HepG2 (cell line): Measurements from ENCODE around the gene WDR81. TPM values are rescaled to one million over a fixed set of nuclear protein-coding genes. Genes with fewer than 3 reads are reported as not detected.

Source experiments
- CCAR2 ChIP-seq: fragments of 200-400 bp; formaldehyde crosslinking; optimal IDR thresholded peaks from 2 replicates; pipeline ENCODE3; 2018; ENCODE audit warnings: low read depth, mild to moderate bottlenecking, low read length, moderate library complexity
- CSRNP1 ChIP-seq: sonication (generic); formaldehyde crosslinking; IDR thresholded peaks from 2 replicates; pipeline ENCODE4 v1.8.1; 2023; ENCODE audit warnings: mild to moderate bottlenecking, missing genetic modification reagents
- FUBP1 ChIP-seq: sonication (generic); formaldehyde crosslinking; IDR thresholded peaks from 2 replicates; pipeline ENCODE4 v1.5.1; 2020; ENCODE audit warnings: missing genetic modification reagents, mild to moderate bottlenecking, borderline replicate concordance
- GATAD1 ChIP-seq: IDR thresholded peaks from 2 replicates; pipeline ENCODE4 v1.6.1; 2016; ENCODE audit warnings: missing genetic modification reagents, missing compliant biosample characterization
- GTF2F1 ChIP-seq: fragments of 150-350 bp; IDR thresholded peaks from 2 replicates; pipeline ENCODE4 v1.6.1; 2014; ENCODE audit warnings: low read length
- HOXA5 ChIP-seq: sonication (generic); formaldehyde crosslinking; IDR thresholded peaks from 2 replicates; pipeline ENCODE4 v1.4.0; 2020; ENCODE audit warnings: missing genetic modification reagents
- MAZ ChIP-seq, 2 experiments: sonication (generic) in 1 of 2; formaldehyde crosslinking in 1 of 2; IDR thresholded peaks; 2 replicates each; pipeline versions ENCODE4 v1.5.0 to v1.6.1; 2012 to 2020; ENCODE audit warnings: low read depth in 2 of 2, mild to moderate bottlenecking in 2 of 2, borderline replicate concordance in 1 of 2, improper control_type of control experiment in 1 of 2, low read length in 1 of 2, missing genetic modification reagents in 1 of 2, moderate library complexity in 1 of 2
- SMAD3 ChIP-seq: sonication (generic); formaldehyde crosslinking; IDR thresholded peaks from 2 replicates; pipeline ENCODE4 v1.4.0; 2020; ENCODE audit warnings: missing genetic modification reagents
- SMARCE1 ChIP-seq: fragments of 450-650 bp; IDR thresholded peaks from 2 replicates; pipeline ENCODE4 v1.6.1; 2017; ENCODE audit warnings: borderline replicate concordance
- STAG1 ChIP-seq: sonication (generic); formaldehyde crosslinking; IDR thresholded peaks from 2 replicates; pipeline ENCODE4 v1.4.0; 2020; ENCODE audit warnings: missing genetic modification reagents
- TGIF2 ChIP-seq: IDR thresholded peaks from 2 replicates; pipeline ENCODE4 v1.6.1; 2016; ENCODE audit warnings: control low read depth, missing compliant biosample characterization
- ZNF124 ChIP-seq: sonication (generic); formaldehyde crosslinking; IDR thresholded peaks from 2 replicates; pipeline ENCODE4 v1.4.0; 2020; ENCODE audit warnings: missing genetic modification reagents
- ZNF326 ChIP-seq: sonication (generic); formaldehyde crosslinking; IDR thresholded peaks from 2 replicates; pipeline ENCODE4 v1.4.0; 2020; ENCODE audit warnings: missing genetic modification reagents, borderline replicate concordance
- ZNF781 ChIP-seq: sonication (generic); formaldehyde crosslinking; IDR thresholded peaks from 2 replicates; pipeline ENCODE4 v1.5.1; 2020; ENCODE audit warnings: borderline replicate concordance, mild to moderate bottlenecking, missing genetic modification reagents; ENCODE audit errors: not compliant biosample characterization
- polyA plus RNA-seq, 8 experiments: library from polyadenylated mRNA; depleted of rRNA in 3 of 8; stranded (reverse) in 7 of 8; unstranded in 1 of 8; fragments of >200 nt; fragmentation: Illumina TruSeq in 4 of 8; extraction: Trizol in 4 of 8; gene quantifications; 2 replicates each; pipeline versions ENCODE4 v1.2.1 to v1.2.3, GENCODE V29; 2011 to 2016; ENCODE audit warnings: low read depth in 4 of 8, missing spikeins in 1 of 8, mixed read lengths in 1 of 8; ENCODE audit not compliant: insufficient read depth in 1 of 8
- total RNA-seq, 5 experiments: library from RNA; depleted of rRNA; stranded (reverse); fragments of >200 nt; fragmentation: Illumina TruSeq; extraction: Trizol; gene quantifications; 2 replicates each; pipeline ENCODE4 v1.2.3, GENCODE V29; 2016; ENCODE audit warnings: low read depth in 1 of 5
- TF ChIP-seq, protein P1 (sequence below): sonication (generic); formaldehyde crosslinking; conservative IDR thresholded peaks from 2 replicates; pipeline ENCODE4 v1.8.0; 2022; ENCODE audit warnings: missing genetic modification reagents
- TF ChIP-seq, protein P2 (sequence below): sonication (generic); formaldehyde crosslinking; IDR thresholded peaks from 2 replicates; pipeline ENCODE4 v1.4.0; 2020; ENCODE audit warnings: missing genetic modification reagents, mild to moderate bottlenecking, borderline replicate concordance

The WDR81 gene
- total and polyA plus RNA-seq, 2 of the 13 experiments (the other 11 are each of a cell fraction or from before 2014, with no cell fraction given), result 9.1 to 16.7 TPM

DNA sequence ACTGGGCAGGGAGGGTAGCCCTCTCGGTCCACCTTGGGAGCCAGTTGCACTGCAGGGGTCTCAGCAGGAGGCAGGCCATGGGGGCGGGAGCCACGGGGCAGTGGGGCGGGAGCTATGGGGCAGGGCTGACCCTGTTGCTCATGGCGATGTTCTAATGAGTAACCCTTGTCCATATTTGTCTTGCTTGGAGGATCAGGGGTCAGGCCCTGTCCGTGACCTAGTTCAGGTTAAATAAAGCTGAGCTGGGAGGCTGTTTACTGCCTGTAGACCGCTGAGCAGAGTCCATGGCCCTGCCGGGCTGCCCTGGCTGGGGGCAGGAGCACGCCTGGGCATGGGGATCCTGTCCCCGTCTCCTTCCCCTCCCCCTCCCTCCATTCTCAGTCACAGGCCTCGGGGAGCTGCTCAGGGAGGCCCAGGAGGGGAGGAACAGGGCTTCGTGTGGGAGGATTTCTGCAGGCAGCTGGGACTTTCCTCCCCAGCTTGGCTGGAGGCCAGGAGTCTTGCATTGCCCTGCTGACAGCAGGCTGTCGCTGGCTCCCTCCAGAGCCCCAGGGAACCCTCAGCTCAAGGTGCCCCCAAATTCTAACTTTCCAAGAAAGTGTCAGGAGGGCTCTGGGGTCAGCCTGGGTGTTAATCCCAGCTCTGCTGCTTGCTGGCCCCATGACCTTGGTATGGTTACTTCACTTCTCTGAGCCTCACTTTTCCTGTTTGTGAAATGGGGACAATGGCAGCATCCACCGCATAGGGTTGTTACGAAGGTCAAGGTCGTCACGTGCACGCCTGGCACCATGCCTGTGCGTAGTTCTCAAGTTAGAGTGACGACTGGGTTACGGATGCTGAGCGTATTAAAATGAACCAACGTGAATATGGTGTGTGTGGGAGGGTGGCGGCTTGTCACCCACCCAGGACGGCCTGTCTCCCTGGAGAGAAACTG is 12.1 kb downstream of the WDR81 start (continued):
- TF ChIP-seq FUBP1 (CRISPR knock-in tag) (no peak; the same call in 1 of the 2 replicates), SMAD3 (CRISPR knock-in tag) (no peak; the same call in 1 of the 2 replicates), GTF2F1 (no peak), CCAR2 (peak; percentile 81), ZNF781 (CRISPR knock-in tag) (peak; percentile 21), HOXA5 (CRISPR knock-in tag) (no peak), GATAD1 (CRISPR knock-in tag) (peak; percentile 76), STAG1 (CRISPR knock-in tag) (peak; percentile 47), TGIF2 (CRISPR knock-in tag) (no peak; the same call in none of the 2 replicates), ZNF326 (CRISPR knock-in tag) (no peak), ZNF124 (CRISPR knock-in tag) (no peak; the same call in 1 of the 2 replicates), MAZ (IDR thresholded peaks at IDR 0.05; ENCODE audit: borderline replicate concordance, low read depth, low read length) (peak; percentile 95), MAZ (CRISPR knock-in tag; IDR thresholded peaks at IDR 0.05; ENCODE audit: low read depth) (peak; percentile 95), SMARCE1 (no peak), CSRNP1 (CRISPR knock-in tag) (peak; percentile 65; the same call in 1 of the 2 replicates)
- TF ChIP-seq, protein P1, sequence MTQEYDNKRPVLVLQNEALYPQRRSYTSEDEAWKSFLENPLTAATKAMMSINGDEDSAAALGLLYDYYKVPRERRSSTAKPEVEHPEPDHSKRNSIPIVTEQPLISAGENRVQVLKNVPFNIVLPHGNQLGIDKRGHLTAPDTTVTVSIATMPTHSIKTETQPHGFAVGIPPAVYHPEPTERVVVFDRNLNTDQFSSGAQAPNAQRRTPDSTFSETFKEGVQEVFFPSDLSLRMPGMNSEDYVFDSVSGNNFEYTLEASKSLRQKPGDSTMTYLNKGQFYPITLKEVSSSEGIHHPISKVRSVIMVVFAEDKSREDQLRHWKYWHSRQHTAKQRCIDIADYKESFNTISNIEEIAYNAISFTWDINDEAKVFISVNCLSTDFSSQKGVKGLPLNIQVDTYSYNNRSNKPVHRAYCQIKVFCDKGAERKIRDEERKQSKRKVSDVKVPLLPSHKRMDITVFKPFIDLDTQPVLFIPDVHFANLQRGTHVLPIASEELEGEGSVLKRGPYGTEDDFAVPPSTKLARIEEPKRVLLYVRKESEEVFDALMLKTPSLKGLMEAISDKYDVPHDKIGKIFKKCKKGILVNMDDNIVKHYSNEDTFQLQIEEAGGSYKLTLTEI (CRISPR knock-in tag), result no peak
- TF ChIP-seq, protein P2, sequence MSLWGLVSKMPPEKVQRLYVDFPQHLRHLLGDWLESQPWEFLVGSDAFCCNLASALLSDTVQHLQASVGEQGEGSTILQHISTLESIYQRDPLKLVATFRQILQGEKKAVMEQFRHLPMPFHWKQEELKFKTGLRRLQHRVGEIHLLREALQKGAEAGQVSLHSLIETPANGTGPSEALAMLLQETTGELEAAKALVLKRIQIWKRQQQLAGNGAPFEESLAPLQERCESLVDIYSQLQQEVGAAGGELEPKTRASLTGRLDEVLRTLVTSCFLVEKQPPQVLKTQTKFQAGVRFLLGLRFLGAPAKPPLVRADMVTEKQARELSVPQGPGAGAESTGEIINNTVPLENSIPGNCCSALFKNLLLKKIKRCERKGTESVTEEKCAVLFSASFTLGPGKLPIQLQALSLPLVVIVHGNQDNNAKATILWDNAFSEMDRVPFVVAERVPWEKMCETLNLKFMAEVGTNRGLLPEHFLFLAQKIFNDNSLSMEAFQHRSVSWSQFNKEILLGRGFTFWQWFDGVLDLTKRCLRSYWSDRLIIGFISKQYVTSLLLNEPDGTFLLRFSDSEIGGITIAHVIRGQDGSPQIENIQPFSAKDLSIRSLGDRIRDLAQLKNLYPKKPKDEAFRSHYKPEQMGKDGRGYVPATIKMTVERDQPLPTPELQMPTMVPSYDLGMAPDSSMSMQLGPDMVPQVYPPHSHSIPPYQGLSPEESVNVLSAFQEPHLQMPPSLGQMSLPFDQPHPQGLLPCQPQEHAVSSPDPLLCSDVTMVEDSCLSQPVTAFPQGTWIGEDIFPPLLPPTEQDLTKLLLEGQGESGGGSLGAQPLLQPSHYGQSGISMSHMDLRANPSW, result peak; percentile 61; the same call in 1 of the 2 replicates
